IPS-18c (cell line): ENCODE measurements around the gene LAMP5.

Experiments used
- H3K4me3 ChIP-seq: 2 replicates; pipeline ENCODE4 v1.7.0; 2013; ENCODE audit warnings: low read depth, mild to moderate bottlenecking, low read length, moderate library complexity; ENCODE audit not compliant: insufficient read depth
- H3K9me3 ChIP-seq: one replicate; pipeline ENCODE4 v1.6.1; 2013; ENCODE audit warnings: mild to moderate bottlenecking, low read length, moderate library complexity; ENCODE audit not compliant: control insufficient read depth, insufficient read depth

LAMP5 gene

DNA sequence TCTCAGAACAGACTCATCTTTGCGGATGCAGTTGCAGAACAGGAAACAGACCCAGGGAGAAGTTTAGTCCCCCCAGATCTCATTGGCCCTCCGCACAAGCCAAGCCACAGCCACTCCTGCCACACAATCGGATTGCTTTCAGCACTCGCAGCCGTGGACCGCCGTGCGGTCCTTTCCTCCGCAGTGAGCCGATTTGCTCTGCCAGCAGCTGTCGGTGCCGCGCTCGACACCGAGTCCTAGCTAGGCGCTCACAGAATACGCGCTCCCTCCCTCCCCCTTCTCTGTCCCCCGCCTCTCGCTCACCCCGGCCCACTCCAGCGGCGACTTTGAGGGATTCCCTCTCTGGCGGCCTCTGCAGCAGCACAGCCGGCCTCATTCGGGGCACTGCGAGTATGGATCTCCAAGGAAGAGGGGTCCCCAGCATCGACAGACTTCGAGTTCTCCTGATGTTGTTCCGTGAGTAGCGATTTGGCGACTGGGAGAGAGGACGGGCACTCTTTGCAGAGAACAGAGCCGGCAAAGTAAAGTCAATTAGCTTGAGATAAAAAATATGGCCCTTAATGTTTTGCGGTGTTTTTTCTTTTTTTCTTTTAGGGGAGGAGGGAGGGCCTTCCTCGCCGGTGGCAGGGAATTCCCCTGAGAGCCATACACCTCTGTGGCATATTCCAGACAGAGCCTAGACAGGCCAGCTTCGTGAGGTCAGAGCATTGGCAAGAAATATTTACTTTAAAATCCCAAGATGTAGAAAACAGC is at the start of gene LAMP5:
Gene LAMP5, plus strand, starts transcription at position 130 of the 753 bp plus-strand sequence. Its CDS starts 263 bp downstream, at position 393.
- H3K9me3 ChIP-seq = no peaks in the 10 kb centered on the region
- peak within 1 kb of the TSS; percentile 56 for H3K4me3 ChIP-seq

DNA sequence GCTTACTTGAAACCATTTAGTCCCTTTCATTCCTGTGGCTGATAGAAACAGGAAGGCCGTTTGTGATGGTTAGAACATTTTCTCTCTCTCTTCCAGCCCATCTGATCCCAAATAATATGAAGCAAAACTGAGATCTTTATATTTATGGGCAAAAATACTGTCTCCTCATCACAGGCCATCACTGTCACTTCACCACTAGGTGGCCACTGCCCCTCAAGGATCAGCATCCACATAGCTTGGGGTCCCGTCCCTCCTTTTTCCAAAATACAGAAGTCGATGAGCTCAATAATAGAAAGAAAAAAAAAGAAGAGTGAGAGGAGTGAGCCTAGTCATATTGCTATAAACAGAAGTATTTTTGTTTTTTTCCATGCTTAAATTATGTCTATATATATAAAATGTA is 46.4 kb upstream of the LAMP5 start:
- Histone ChIP-seq H3K4me3 (no peak overlapping the region), H3K9me3 (no peaks in the 10 kb centered on the region)

DNA sequence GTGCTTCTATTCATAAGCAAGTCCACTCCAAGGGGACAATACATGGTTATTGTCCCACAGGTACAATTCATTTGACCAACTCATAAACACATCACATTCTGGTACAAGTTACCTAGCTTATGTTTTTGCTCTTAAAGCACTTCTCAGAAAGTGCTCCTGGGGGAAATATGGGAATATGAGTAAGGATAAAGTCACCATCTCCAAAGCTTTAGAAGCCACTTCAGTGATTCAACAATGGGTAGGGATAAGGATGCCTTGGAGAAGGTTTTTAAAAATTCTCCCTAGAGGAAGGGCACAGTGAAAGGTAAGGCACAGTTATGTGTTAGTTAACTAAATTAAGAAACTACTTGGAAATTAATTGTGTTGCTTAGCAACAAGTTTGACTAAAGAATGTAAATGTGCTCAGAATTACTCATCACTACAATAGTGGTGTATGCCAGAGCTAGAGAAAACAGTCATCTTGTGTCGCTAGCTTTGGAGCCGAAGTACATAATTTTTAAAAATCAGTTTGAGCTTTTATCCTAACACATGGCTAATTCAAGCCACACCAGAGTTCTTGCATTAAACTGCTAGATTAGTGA is 39.5 kb upstream of the LAMP5 start:
- H3K4me3 ChIP-seq = no peak overlapping the region
- H3K9me3 ChIP-seq = no peaks in the 10 kb centered on the region

DNA sequence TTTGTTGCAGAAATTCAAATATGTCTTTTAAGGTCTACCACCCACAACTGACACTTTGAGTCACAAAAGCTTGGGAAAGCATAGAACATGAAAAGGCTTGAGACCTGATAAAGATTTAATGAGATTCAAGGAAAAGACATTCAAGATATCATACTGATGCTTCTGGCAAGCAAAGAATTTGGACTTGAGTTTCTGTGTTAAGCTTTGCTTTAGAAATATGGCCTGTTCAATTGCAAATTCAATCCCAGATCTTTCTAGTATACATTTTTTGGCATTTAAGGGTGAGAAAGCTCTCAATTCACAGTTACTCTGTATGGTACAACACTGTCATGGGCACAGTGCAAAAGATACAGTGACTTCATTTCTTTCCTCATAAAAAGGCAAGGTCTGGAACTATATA is 38.9 kb upstream of the LAMP5 start:
- Histone ChIP-seq H3K9me3 (no peaks in the 10 kb centered on the region), H3K4me3 (no peak overlapping the region)

- Histone ChIP-seq H3K9me3 (no peaks in the 10 kb centered on the region), H3K4me3 (no peak overlapping the region)
These were observed 38.2 kb upstream of the LAMP5 start for GRCh38 chr20:9476174-9476573.

DNA sequence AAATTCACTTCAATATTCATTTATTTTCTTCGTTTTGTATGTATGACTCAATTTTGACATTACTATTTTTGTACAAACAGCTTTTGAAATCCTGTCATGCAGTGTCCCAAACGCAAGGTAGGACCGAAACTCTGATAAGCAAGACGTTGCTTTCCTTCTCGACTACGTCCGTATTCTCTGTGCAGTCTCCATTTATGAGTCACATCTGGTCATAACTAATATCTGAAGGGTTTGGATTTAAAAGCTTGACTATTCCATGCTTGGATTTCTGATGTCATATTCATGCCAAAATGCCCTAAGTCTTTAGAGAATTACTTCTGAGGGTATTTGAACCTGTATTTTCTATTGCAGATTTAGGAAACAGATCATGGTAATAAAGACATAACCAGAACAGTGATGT is 37.8 kb upstream of the LAMP5 start:
- Histone ChIP-seq H3K4me3 (no peak overlapping the region), H3K9me3 (no peaks in the 10 kb centered on the region)

- H3K4me3 ChIP-seq = no peak overlapping the region
These were observed 35.6 kb upstream of the LAMP5 start for GRCh38 chr20:9478771-9479170.

DNA sequence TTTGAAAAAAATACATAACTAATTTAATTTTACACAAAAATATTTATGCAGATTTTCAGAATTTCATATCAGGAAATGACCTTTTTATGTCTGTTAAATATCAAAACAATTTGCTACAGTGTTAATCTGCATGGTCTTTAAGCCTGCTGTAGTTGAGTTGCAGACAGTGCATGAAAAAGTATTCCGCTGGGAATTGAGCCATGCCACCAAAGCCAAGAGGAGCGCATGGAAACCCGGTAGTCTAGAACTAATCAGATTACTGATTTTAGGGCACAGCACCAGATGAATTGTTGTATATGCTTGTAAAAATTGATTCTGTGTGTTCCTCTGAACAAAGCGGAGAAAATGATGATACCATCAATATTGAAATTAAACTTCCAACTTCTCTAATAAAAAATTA is 34.3 kb upstream of the LAMP5 start:
- Histone ChIP-seq H3K4me3 (no peak overlapping the region), H3K9me3 (no peaks in the 10 kb centered on the region)

More at GRCh38 chr20:9478771-9479170, 35.6 kb upstream of the LAMP5 start:
- H3K9me3 ChIP-seq = no peaks in the 10 kb centered on the region

DNA sequence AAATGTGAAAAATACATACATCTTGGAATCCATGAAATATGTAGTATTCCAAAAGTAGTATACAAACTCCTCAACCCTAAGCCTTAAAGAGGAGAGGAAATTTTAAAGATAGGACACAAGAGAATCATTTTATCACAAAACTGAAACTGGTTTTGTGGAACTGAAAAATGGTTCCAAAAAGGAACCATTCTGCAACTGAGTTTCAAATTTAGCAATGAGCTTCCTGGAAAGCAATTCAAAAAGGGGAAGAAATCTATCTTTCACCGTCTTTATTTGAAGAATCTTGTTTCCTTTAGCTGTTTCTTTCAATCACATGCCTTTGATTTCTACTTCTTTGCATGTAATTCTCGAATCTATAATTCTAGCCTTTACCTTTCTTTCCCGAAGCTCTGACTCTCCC is 32.2 kb upstream of the LAMP5 start:
- Histone ChIP-seq H3K4me3 (no peak overlapping the region), H3K9me3 (no peaks in the 10 kb centered on the region)

DNA sequence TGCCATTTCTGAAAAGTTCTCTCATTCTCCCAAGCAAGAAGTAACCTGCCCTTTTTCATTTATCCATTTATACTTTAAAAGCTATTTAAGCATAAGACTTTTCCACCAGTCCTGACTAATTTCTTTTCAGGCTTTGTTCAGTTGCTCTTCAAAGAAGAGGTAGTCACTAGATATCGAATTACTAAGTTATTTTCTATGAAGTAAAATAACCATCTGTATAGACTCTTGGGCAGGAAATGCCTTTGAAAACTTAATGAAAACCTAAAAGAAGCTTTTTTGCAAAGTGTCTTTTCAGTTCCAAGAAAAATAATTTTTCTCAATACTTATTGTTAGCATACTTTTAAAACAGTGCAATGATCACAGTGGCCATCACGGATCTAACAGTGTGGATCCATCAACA is 31.3 kb upstream of the LAMP5 start:
- Histone ChIP-seq H3K4me3 (no peak overlapping the region), H3K9me3 (no peaks in the 10 kb centered on the region)

GRCh38 chr20:9485614-9486340 is 28.6 kb upstream of the LAMP5 start:
- Histone ChIP-seq H3K4me3 (no peak overlapping the region), H3K9me3 (no peaks in the 10 kb centered on the region)

- no peaks in the 10 kb centered on the region for H3K9me3 ChIP-seq
- no peak overlapping the region for H3K4me3 ChIP-seq
These were observed 27.2 kb upstream of the LAMP5 start for GRCh38 chr20:9487231-9487630.

DNA sequence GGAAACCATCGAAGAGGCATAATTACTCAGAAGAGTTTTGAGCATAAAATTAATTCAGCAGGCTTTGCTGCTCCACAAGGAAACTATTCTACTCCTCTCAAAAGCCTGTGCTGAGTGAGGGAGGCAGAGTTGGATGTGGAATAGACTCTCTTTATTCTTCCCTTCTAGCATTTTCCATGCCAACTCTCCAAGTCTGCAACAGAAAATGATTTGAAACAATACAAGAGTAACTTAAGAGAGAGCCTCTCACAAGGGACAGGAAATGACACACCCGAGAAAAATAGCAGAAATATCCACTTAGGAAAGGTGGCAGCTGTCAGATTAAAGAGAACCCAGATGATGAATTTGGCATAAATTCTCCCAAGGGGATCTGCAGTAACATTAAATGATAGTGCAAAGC is 26.3 kb upstream of the LAMP5 start:
- Histone ChIP-seq H3K9me3 (no peaks in the 10 kb centered on the region), H3K4me3 (no peak overlapping the region)

- Histone ChIP-seq H3K9me3 (no peaks in the 10 kb centered on the region), H3K4me3 (no peak overlapping the region)
These were observed 24.2 kb upstream of the LAMP5 start for GRCh38 chr20:9490161-9490560.

GRCh38 chr20:9490631-9491030 is 23.8 kb upstream of the LAMP5 start:
- Histone ChIP-seq H3K9me3 (no peaks in the 10 kb centered on the region), H3K4me3 (no peak overlapping the region)

- no peak overlapping the region for H3K4me3 ChIP-seq
- no peaks in the 10 kb centered on the region for H3K9me3 ChIP-seq
These were observed 23.1 kb upstream of the LAMP5 start for GRCh38 chr20:9491324-9491723.

- H3K4me3 ChIP-seq = no peak overlapping the region
- no peaks in the 10 kb centered on the region for H3K9me3 ChIP-seq
These were observed 22.3 kb upstream of the LAMP5 start for GRCh38 chr20:9492067-9492466.

DNA sequence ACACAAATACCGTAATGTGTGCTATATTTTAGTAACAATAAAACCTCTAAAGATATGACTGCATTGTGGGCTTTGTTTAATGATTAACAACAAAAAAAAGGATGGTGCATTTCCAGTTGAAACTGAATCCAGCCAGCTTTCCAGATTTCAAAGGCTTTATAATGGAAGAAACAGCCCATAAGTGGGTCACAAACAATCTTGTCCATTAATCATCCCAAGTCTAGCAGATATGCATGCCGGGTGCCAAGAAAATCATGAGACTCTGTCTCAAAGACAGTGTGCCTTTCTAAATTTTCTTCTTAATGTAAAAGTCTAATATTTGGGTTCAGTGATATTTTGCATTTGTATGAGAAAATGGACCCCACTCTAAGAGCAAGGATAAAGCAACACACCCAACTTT is 20.6 kb upstream of the LAMP5 start:
- Histone ChIP-seq H3K4me3 (no peak overlapping the region), H3K9me3 (no peaks in the 10 kb centered on the region)
